ENCODE measurements around the gene APEH.

DNA sequence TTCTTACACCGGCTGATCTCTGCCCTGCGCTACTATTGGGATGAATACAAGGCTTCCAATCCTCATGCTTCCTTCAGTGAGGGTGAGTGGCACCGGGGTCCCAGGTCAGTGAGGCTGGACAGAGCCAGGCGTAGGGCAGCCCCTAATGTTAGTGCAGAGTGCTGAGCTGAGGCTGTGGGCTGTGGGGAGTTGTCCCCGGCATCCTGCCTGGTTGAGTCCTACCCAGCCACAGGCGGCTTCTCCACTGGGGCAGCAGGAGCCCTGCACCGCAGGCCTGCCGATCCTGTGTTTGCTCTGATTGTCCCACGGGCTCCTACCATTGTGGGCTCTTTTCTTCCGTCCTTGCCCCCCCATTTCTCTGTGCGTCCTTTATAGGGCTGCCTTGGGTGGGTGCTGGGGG lies 28.5 kb downstream of the APEH start:
- TF ChIP-seq, protein P1, sequence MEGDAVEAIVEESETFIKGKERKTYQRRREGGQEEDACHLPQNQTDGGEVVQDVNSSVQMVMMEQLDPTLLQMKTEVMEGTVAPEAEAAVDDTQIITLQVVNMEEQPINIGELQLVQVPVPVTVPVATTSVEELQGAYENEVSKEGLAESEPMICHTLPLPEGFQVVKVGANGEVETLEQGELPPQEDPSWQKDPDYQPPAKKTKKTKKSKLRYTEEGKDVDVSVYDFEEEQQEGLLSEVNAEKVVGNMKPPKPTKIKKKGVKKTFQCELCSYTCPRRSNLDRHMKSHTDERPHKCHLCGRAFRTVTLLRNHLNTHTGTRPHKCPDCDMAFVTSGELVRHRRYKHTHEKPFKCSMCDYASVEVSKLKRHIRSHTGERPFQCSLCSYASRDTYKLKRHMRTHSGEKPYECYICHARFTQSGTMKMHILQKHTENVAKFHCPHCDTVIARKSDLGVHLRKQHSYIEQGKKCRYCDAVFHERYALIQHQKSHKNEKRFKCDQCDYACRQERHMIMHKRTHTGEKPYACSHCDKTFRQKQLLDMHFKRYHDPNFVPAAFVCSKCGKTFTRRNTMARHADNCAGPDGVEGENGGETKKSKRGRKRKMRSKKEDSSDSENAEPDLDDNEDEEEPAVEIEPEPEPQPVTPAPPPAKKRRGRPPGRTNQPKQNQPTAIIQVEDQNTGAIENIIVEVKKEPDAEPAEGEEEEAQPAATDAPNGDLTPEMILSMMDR (IDR thresholded peaks at IDR 0.05; ENCODE audit: poor library complexity, severe bottlenecking), result no peak
- no peak for TF ChIP-seq TAF1 (IDR thresholded peaks at IDR 0.05; ENCODE audit: low read depth)

Data from neural cell (in vitro differentiated cells).